Omental fat pad (tissue), 4 donors: ENCODE data around the gene GRIP2. TPM values are rescaled to one million over a fixed set of nuclear protein-coding genes. Genes with fewer than 3 reads are reported as not detected.

ENCODE experiments used
- ATAC-seq: fragments of 150-250 bp; one replicate; pipeline ENCODE4 v1.9.1; 2016; ENCODE audit warnings: mild to moderate bottlenecking, moderate library complexity; ENCODE audit not compliant: low FRiP score
- DNase-seq: peaks from one replicate; pipeline ENCODE4 v3.0.0-alpha.2; 2019; ENCODE audit warnings: low spot score
- total RNA-seq, 4 donors: library from RNA; depleted of rRNA; stranded (reverse); fragments of >200 nt; gene quantifications; one replicate each; pipeline ENCODE4 v1.1.0, GENCODE V29; 2016
- TF ChIP-seq, protein P1 (sequence below), 3 donors: fragments of 450-650 bp; IDR thresholded peaks; one replicate each; pipeline ENCODE4 v1.5.1; 2016 to 2017; ENCODE audit warnings: antibody characterized with exemption in 3 of 3, mild to moderate bottlenecking in 3 of 3, moderate library complexity in 2 of 3

The GRIP2 gene
- total RNA-seq, 4 donors from 2014 or later, result 0.69 to 2.6 (median 1.2) TPM

DNA sequence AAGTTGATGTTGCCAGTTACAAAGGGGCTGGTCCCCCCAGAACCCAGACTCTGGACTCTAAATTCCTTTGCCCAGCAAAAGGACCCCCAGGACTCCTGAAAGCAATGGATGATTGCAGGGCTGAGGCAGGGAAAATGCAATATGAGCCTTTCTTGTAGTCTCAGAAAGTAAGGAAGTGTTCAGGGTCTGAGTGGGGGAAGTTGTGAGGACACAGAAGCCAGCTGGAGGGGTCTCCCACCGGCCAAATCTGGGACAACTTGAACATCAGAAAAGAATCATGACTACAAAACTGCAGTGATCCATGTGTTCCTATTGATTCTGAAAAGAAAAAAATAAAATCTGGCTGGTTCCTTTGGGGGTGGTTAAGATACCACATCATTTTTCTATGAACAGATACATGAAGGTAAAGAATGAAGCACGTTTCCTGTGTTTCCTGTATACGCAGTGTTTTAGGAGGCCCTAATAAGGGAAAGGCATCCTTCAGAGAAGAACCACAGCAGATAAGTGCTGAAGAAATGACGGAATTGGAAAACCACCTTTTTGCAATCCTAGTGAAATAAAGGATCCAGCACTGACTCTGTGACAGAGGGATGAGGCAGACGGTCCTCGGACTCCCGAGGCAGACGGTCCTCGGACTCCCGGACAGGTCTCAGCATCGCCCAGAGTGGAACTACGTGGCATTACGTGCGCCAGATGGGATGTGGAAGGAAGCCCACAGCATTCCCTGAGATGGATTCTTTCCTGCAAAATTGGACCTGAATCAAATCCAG, 22.2 kb upstream of the GRIP2 start:
- DNase-seq, result no peak
- ATAC-seq, result no peak
- TF ChIP-seq, protein P1, sequence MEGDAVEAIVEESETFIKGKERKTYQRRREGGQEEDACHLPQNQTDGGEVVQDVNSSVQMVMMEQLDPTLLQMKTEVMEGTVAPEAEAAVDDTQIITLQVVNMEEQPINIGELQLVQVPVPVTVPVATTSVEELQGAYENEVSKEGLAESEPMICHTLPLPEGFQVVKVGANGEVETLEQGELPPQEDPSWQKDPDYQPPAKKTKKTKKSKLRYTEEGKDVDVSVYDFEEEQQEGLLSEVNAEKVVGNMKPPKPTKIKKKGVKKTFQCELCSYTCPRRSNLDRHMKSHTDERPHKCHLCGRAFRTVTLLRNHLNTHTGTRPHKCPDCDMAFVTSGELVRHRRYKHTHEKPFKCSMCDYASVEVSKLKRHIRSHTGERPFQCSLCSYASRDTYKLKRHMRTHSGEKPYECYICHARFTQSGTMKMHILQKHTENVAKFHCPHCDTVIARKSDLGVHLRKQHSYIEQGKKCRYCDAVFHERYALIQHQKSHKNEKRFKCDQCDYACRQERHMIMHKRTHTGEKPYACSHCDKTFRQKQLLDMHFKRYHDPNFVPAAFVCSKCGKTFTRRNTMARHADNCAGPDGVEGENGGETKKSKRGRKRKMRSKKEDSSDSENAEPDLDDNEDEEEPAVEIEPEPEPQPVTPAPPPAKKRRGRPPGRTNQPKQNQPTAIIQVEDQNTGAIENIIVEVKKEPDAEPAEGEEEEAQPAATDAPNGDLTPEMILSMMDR (IDR thresholded peaks at IDR 0.05), result no peak

DNA sequence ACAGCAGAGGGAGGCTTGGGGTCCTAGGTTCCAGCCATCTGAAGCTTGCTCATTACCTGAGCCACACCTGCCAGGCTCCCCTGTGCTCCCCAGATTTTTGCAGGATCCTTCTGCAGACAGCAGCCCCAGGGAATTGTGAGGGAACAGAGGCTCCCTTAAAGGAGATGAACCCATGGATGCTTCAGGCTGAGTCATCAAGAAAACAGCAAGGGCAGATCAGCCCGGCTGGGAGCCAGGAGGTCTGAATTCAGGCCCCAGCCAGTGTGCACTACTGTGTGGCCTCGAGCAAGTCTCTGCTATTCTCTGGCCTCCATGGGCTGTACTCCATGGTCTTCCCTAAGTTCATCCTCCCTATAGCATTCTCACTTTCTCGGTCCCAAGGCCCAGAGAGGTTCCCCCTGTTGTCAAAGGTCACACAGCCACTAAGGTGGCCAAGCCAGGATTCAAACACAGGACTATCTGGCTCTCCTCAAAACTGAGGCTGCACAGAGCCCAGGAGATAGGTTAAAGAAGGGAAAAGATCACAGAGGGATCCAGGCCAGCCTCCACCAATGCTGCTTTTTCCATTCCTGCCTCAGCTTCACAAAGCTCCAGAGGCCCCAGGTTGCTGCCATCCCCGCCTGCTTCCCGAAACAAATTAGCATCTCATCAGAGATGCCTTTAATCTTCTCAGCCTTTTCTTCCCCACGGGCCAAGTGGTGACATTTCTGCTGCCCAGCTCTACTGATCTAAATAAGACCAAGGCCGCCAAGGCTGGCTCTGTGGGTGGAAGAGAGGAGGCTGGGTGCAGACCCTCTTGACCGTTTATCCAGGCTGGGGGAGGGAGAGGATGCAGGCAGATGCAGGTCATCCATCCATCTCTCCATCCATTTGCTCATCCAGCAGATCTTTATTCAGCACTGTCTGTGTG, 21.2 kb upstream of the GRIP2 start:
- ATAC-seq (no peak), DNase-seq (no peak)
- TF ChIP-seq, protein P1 (IDR thresholded peaks at IDR 0.05), result no peak

DNA sequence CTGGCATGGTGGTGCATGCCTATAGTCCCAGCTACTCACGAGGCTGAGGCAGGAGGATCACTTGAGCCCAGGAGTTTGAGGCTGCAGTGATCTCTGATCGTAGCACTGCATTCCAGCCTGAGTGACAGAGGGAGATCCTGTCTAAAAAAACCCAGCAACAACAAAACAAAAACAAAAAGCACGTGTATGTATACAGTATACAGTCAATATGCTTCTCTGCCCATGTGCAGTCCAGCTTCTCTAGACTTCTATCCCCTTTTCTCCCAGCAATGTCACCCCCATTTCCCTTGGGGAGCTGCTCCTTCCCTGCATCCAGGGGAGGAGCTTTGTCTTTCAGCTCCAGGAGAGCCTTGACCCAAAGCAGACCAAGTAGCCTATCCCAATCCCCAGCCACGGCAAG, 20.0 kb upstream of the GRIP2 start:
- no peak for ATAC-seq
- DNase-seq, result no peak
- TF ChIP-seq, protein P1 (IDR thresholded peaks at IDR 0.05), result no peak

DNA sequence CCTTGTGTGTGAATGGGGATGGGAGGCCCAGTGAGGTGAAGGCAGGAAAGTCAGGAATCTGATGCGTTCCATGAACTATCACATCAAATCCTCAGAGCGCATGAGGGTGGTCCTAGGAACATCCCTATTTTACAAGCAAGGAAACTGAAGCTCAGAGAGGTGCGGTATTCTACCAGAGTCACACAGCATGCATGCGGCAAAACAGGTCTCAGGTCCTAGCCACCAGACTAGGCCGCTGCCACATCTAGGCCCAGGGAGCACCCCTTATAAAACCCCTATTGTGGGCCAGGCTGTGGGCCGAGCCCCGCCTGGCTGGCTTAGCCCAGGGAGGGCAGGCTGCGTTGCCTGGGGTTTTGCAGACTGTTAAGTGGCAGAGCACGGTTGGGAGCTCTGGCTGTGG, 17.9 kb upstream of the GRIP2 start:
- ATAC-seq, result no peak
- DNase-seq, result no peak
- TF ChIP-seq, protein P1 (IDR thresholded peaks at IDR 0.05), result no peak

DNA sequence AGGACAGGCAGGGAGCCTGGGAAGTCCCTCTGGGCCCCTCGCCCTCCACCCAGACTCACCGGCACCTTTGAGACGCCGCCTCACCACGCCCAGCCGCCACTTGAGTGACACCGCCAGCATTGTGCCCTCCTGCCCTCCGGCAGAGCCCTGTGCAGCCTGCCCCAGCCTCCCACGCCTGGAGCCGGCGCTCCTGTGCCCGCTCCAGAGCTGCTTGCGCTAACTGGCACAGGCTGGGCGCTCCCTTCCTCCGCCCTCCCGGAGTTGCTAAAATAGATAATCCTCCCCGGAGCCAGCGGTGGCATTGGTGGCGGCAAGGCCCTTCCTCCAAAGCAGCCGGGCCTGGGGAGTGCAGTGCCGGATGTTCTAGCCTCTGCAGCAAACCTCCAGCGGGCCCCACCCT, 15.7 kb upstream of the GRIP2 start:
- TF ChIP-seq, protein P1 (IDR thresholded peaks at IDR 0.05), result no peak
- ATAC-seq, result no peak

DNA sequence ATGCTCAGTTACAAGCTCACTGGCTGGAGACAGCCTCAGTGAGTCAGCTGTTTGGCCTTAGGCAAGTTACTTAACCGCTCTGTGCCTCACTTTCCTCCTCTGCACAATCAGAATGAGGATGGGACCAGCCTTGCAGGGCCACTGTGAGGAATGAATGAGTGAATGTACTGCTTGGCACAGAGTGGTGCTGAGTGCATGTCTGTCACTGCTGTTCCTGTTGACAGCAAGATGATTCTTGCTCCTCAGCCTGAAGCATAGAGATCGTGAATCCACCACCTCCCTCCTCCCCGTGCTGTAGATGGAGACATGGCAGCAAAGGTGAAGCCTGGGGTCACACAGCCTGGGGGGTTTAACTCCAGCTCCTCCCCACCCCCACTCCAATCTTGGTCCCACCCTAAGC, 14.6 kb upstream of the GRIP2 start:
- TF ChIP-seq, protein P1 (IDR thresholded peaks at IDR 0.05), result no peak
- ATAC-seq (no peak), DNase-seq (no peak)

More for the DNA sequence above, 15.7 kb upstream of the GRIP2 start:
- no peak for DNase-seq
